OCI-LY1 (cell line): Measurements from ENCODE around the gene ELAVL3.

ENCODE experiments used
- H2AFZ ChIP-seq: fragments of 200-600 bp; sonication (generic), shearing (Covaris generic); 2 replicates; pipeline ENCODE4 v1.6.0; 2014; ENCODE audit warnings: antibody characterized with exemption, mild to moderate bottlenecking, low read length
- H3F3A ChIP-seq: fragments of 200-600 bp; sonication (generic), shearing (Covaris generic); 2 replicates; pipeline ENCODE4 v1.6.0; 2014; ENCODE audit warnings: mild to moderate bottlenecking, antibody characterized with exemption, low read length, moderate library complexity; ENCODE audit not compliant: insufficient read depth
- H3K27ac ChIP-seq: fragments of 200-600 bp; sonication (generic); 2 replicates; pipeline ENCODE4 v1.5.1; 2014; ENCODE audit warnings: low read length, mixed run types, mild to moderate bottlenecking, low read depth; ENCODE audit not compliant: poor library complexity, severe bottlenecking
- H3K27me3 ChIP-seq: fragments of 200-600 bp; sonication (generic); 2 replicates; pipeline ENCODE4 v1.6.0; 2014; ENCODE audit warnings: antibody characterized with exemption, mild to moderate bottlenecking, low read length, moderate library complexity; ENCODE audit not compliant: insufficient read depth
- H3K36me3 ChIP-seq: fragments of 200-600 bp; sonication (generic); 2 replicates; pipeline ENCODE4 v1.6.1; 2014; ENCODE audit warnings: mild to moderate bottlenecking, antibody characterized with exemption, low read length, moderate library complexity, mixed read lengths; ENCODE audit not compliant: insufficient read depth
- H3K4me1 ChIP-seq: fragments of 200-600 bp; sonication (generic); 2 replicates; pipeline ENCODE4 v1.5.1; 2014; ENCODE audit warnings: mild to moderate bottlenecking, low read length, moderate library complexity; ENCODE audit not compliant: insufficient read depth, severe bottlenecking
- H3K4me2 ChIP-seq: fragments of 200-600 bp; sonication (generic), shearing (Covaris generic); 2 replicates; pipeline ENCODE4 v1.6.1; 2014; ENCODE audit warnings: low read length
- H3K4me3 ChIP-seq: fragments of 200-600 bp; sonication (generic); 2 replicates; pipeline ENCODE4 v1.5.1; 2014; ENCODE audit warnings: low read length, low read depth, mild to moderate bottlenecking, mixed read lengths; ENCODE audit not compliant: poor library complexity, severe bottlenecking
- H3K79me2 ChIP-seq: fragments of 200-600 bp; shearing (Covaris generic); 2 replicates; pipeline ENCODE4 v1.6.1; 2016; ENCODE audit warnings: mixed run types, low read length, mixed read lengths; ENCODE audit not compliant: insufficient read depth
- H3K9ac ChIP-seq: fragments of 200-600 bp; sonication (generic), shearing (Covaris generic); 2 replicates; pipeline ENCODE4 v1.6.1; 2014; ENCODE audit warnings: mild to moderate bottlenecking, low read length, mixed read lengths
- H3K9me2 ChIP-seq: fragments of 200-600 bp; sonication (generic), shearing (Covaris generic); 2 replicates; pipeline ENCODE4 v1.6.1; 2014; ENCODE audit warnings: low read depth, mild to moderate bottlenecking, low read length, mixed read lengths
- H3K9me3 ChIP-seq: fragments of 200-600 bp; shearing (Covaris generic); 2 replicates; pipeline ENCODE4 v1.6.1; 2014; ENCODE audit warnings: low read length, mixed read lengths
- H4K20me1 ChIP-seq: fragments of 200-600 bp; sonication (generic), shearing (Covaris generic); 2 replicates; pipeline ENCODE4 v1.6.0; 2016; ENCODE audit warnings: mild to moderate bottlenecking, low read length; ENCODE audit not compliant: insufficient read depth
- EZH2 ChIP-seq: fragments of 200-600 bp; sonication (generic), shearing (Covaris generic); IDR thresholded peaks from 2 replicates; pipeline ENCODE4 v1.8.0; 2017; ENCODE audit warnings: borderline replicate concordance, mixed run types, mild to moderate bottlenecking, antibody characterized with exemption, low read length, moderate library complexity, mixed read lengths
- TF ChIP-seq, protein P1 (sequence below): fragments of 200-600 bp; sonication (generic), shearing (Covaris generic); IDR thresholded peaks from 2 replicates; pipeline ENCODE4 v1.5.1; 2017; ENCODE audit warnings: mild to moderate bottlenecking, antibody characterized with exemption, low read length, moderate library complexity, mixed read lengths

The ELAVL3 gene

DNA sequence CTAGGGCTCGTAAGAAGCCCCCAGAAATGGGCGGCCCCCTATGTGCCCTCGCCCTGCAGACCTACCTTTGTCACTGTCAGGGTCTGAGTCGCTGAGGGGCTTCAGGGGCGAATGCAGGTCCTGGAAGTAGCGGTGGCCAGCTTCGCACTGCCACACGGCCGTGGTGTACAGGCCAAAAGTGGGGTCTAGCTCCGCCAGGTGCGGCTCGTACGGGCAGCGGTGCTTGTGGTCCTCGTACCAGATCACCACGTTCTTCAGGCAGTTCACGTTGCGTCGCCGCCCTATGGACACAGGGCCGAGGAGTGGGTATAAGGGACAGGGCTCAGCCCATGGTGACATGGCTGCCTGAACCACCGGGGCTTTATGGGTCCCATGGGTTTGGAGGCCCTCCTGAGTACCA lies 15.0 kb upstream of the ELAVL3 start:
- H4K20me1 ChIP-seq, result no peaks in the 10 kb centered on the region
- TF ChIP-seq, protein P1, sequence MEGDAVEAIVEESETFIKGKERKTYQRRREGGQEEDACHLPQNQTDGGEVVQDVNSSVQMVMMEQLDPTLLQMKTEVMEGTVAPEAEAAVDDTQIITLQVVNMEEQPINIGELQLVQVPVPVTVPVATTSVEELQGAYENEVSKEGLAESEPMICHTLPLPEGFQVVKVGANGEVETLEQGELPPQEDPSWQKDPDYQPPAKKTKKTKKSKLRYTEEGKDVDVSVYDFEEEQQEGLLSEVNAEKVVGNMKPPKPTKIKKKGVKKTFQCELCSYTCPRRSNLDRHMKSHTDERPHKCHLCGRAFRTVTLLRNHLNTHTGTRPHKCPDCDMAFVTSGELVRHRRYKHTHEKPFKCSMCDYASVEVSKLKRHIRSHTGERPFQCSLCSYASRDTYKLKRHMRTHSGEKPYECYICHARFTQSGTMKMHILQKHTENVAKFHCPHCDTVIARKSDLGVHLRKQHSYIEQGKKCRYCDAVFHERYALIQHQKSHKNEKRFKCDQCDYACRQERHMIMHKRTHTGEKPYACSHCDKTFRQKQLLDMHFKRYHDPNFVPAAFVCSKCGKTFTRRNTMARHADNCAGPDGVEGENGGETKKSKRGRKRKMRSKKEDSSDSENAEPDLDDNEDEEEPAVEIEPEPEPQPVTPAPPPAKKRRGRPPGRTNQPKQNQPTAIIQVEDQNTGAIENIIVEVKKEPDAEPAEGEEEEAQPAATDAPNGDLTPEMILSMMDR, result no peak
- no peak for TF ChIP-seq EZH2

DNA sequence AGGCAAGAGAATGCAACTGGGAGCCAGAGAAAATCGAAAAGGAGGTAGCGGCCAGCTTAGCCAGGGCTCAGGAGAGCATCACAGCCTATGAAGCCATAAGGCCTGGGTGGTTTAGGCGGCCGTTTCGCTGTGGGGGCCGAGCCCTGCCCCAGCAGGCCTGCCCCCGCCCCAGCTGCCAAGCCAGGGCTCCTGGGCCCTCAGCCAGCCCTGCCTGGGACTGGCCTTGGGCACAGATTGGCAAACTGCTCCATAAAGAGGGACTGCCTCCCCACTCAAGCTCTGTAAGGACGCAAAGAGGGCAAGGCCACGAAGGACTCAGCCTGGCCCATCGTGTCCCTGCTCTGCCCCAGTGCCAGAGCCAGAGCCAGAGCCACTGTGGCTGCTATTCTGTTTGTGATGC lies 14.6 kb upstream of the ELAVL3 start:
- Histone ChIP-seq H3K4me2 (no peak overlapping the region), H3K27ac (no peak overlapping the region), H3F3A (no peaks in the 10 kb centered on the region), H3K4me1 (no peaks in the 10 kb centered on the region), H3K9ac (no peak overlapping the region), H3K9me3 (no peaks in the 10 kb centered on the region), H2AFZ (no peak overlapping the region), H3K9me2 (no peaks in the 10 kb centered on the region), H3K4me3 (no peak overlapping the region), H3K79me2 (no peaks in the 10 kb centered on the region), H3K27me3 (no peaks in the 10 kb centered on the region), H3K36me3 (peaks cover 14% of the 10 kb centered on the region), H4K20me1 (no peaks in the 10 kb centered on the region)
- TF ChIP-seq, protein P1, result no peak
- TF ChIP-seq EZH2, result no peak

More for the DNA sequence above, 15.0 kb upstream of the ELAVL3 start:
- H3K36me3 ChIP-seq, result peaks cover 14% of the 10 kb centered on the region
- H3K79me2 ChIP-seq, result no peaks in the 10 kb centered on the region
- H3K4me1 ChIP-seq, result no peaks in the 10 kb centered on the region
- no peak overlapping the region for H2AFZ ChIP-seq
- H3K4me2 ChIP-seq, result no peak overlapping the region
- H3F3A ChIP-seq, result no peaks in the 10 kb centered on the region
- no peak overlapping the region for H3K4me3 ChIP-seq
- no peaks in the 10 kb centered on the region for H3K27me3 ChIP-seq
- H3K9me3 ChIP-seq, result no peaks in the 10 kb centered on the region
- H3K9me2 ChIP-seq, result no peaks in the 10 kb centered on the region
- no peak overlapping the region for H3K9ac ChIP-seq
- H3K27ac ChIP-seq, result no peak overlapping the region

DNA sequence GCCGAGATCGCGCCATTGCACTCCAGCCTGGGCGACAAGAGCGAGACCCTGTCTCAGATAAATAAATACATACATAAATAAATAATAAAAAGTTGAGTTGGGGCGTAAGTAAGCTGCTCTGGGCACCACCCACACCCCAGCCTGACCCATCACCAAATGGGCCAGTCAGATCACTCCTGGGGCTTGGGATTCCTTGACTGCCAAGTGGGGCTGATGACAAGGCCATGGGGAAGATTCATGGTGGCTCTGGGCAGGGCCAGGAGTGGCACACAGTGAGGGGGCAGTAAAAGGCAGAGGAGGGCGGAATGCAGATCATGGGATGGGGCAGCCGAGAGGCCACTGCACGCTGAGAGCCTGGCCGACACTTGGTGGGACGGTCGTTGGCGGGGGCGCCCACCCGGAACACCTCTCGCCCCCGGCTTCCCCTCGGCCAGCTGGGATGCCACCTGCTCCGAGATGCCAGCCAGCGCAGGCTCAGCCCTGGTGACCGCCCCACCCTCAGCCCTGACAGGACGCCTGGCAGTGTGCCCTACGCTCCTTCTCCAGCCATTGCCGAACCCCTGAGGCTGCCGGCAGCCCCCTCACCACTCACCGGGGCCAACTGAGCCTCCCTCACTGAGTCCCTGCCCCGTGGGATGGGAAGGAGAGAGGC lies 13.9 kb upstream of the ELAVL3 start:
- Histone ChIP-seq H3K4me3 (no peak overlapping the region), H4K20me1 (no peaks in the 10 kb centered on the region), H3K9me3 (no peaks in the 10 kb centered on the region), H3K9me2 (no peaks in the 10 kb centered on the region), H3K4me2 (no peak overlapping the region), H3K9ac (no peak overlapping the region), H2AFZ (no peak overlapping the region), H3F3A (no peaks in the 10 kb centered on the region), H3K27me3 (no peaks in the 10 kb centered on the region), H3K4me1 (no peaks in the 10 kb centered on the region), H3K27ac (no peak overlapping the region), H3K79me2 (no peaks in the 10 kb centered on the region), H3K36me3 (peaks cover 18% of the 10 kb centered on the region)
- TF ChIP-seq, protein P1, result no peak
- no peak for TF ChIP-seq EZH2
